GF-D8 (cell line): ENCODE data around the gene CD44.
"Not testable (repeated sequence)": the region's sequence is repeated elsewhere in the genome, so short reads cannot be mapped to it uniquely, and the experiment has no call there.

Experiments used
- DNase-seq: peaks from one replicate; lab custom pipeline; 2025; lab: John Stamatoyannopoulos, UW

Gene CD44

DNA sequence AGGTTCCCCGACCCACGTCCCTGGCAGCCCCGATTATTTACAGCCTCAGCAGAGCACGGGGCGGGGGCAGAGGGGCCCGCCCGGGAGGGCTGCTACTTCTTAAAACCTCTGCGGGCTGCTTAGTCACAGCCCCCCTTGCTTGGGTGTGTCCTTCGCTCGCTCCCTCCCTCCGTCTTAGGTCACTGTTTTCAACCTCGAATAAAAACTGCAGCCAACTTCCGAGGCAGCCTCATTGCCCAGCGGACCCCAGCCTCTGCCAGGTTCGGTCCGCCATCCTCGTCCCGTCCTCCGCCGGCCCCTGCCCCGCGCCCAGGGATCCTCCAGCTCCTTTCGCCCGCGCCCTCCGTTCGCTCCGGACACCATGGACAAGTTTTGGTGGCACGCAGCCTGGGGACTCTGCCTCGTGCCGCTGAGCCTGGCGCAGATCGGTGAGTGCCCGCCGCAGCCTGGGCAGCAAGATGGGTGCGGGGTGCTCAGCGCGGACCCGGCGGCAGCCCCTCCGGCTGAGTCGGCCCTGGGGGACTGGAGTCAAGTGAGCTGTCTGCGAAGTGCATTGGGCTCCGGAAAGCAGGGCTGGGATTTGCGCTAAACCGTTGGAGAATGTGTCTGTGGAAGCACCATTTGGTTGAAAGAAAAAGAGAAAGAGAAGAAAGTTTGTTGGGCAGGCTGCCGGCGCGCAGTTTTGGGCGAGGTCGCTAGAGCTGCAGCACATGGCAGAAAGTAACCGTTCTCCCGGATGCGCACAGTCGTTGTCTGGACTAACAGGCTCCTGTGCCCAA, at the start of gene CD44:
Gene CD44, plus strand, starts transcription at position 229 of the 779 bp plus-strand sequence. Its CDS starts 133 bp downstream, at position 362.
- DNase-seq = no peak

DNA sequence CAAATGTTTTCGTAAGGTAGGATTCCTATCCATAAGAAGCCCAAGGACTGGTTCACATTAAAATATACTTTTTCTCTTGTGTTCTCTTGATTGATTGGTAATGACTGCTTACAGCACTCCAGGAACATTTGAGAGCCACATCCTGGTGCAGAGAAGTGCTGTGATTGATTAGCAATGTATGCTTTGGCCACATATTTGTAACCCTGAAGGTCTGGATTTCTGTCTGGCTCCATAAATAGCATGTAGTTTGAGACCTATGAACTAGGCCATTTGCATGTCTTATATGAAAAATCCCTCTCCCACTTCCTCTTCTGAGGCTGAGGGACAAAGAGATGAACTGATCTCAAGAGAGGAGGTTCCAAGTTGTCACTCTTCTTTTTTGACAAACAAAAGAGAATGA, 49.3 kb upstream of the CD44 start:
- no peak for DNase-seq

DNA sequence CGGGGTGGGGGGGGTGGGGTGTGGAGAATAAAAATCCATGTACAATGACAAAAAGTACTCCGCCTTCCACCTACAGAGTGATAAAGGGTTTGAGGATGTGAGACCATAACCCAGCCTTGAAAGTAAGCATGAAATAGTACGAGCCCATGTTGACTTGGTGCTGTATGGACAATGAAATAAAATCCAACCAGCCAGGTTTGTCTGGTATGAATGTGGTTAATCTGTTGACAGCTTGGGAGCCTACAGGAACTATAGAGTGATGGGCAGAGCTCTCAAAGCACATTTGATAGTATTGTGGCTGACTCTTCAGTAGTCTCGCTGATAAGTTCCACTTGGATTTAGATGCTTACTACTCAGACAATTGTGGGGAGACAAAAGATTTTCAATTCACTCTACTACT, 48.8 kb upstream of the CD44 start:
- no peak for DNase-seq

DNA sequence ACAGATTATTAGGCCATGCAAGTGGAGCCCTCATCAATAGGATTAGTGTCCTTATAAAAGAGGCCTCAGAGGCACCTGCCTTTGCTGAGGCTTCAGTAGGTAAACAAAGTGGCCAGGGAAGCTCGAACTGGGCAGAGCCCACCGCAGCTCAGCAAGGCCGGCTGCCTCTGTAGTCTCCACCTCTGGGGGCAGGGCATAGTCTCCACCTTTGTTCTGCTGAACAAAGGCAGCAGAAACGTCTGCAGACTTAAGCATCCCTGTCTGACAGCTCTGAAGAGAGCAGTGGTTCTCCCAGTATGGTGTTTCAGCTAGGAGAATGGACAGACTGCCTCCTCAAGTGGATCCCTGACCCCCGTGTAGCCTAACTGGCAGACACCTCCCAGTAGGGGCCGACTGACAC, 48.0 kb upstream of the CD44 start:
- not testable (repeated sequence) for DNase-seq

DNA sequence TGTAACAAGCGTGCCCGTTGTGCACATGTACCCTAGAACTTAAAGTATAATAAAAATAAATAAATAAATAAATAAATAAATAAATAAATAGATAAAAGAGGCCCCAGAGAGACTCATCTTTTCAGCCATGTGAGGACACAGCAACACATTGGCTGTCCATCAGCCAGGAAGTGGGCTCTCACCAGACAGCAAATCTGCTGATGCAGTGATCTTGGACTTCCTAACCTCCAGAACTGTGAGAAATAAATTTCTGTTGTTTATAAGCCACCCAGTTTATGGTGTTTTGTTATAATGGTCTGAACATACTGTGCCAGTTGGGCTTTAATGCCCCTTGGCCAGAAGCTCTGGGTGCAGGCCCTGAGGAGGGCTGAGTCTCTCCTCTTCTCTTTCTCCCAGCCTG, 42.2 kb upstream of the CD44 start:
- no peak for DNase-seq

DNA sequence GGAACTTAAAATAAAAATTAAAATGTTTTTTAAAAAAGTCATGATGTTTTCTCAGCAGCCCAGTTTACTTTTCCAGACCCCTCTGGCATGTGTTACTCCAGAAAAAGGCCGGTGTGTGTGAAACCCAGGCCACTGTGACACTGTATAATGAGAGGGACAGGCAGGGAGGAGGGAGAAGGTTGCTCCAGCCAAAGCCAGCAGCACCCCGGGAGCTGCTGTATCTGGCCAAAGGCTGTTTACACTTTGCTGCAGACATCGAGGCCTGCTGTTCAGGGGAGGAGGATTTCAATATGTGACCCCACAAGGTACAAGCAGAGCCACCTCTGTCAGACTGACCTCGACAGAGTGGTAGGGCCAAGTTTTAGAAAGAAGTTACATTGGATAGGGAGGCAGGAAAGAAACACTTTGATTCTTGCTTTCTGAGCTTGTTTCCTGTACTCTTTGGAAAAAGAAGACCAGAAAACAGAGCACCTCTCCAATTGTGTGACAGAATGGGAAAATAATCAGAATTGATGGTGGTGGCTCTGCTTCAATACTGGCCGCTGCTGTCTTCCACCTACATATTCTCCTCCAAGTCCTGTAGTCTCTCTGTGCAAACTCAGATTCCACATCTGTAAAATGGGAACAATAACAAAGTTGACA, 41.0 kb upstream of the CD44 start:
- no peak for DNase-seq

DNA sequence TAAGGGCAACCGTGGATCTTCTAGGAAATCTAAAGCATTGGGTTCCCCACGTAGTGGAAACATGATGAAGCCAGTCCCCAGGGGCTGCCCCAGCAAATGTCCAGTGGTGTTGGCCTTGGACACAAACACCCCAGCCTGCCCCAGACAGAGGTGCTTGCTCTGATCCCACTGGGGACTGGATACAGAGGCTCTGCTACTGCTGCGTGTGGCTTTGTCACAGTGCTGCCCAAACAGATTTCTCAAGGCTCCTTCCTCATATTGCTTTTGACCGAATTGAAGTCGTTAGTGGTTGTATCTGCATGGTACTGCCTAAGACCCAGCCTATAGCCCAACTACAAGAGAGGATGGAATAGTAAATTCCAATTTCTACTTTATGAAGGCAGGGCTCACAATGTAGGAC, 40.1 kb upstream of the CD44 start:
- DNase-seq = no peak

DNA sequence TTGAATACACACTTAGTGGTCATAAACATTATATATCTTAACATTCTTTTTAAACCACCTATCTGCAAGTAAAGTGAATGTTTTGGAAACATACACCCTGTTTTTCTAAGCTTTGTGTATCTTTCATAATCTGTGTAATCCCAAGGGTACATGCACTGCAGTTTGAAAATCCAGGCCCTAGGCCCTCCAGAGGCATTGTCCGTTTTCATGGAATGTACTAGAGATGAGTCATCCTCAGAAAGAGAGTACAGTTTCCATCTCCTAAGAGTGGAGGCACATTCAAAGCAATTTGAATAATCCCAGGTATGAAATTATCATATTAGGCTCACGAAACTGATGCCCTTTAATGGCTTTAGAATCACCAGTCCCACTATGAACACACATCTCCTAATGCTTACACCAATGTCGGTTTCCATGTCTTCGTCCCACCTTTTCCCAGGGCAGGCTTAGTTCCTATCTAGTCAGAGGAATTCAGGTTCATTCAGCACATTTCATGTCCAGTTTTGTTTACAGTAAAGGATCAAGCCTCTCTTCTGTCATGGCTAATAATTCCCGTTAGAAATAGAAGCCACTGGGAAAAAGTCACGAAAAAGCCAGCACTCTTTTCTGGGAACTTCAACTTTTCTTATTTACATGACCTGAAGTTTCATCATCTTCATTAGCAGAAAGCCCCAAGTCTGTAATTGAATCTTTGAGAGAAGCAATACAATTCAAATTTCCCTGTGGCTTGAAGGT, 39.5 kb upstream of the CD44 start:
- no peak for DNase-seq

DNA sequence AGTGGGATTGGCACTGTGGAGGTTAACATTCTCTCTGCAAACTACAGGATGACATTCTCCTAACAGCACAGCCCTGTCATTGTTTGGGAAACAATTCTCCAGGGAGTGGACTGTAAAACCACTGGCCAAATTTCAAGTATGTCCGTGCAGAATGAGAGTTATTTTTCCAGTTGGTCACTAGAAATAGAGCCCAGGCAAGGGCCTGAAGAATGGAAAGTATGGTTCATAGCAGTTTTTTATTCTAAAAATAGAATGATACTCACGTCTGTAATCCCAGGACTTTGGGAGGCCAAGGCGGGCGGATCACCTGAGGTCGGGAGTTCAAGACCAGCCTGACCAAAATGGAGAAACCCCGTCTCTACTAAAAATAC, 39.0 kb upstream of the CD44 start:
- no peak for DNase-seq

DNA sequence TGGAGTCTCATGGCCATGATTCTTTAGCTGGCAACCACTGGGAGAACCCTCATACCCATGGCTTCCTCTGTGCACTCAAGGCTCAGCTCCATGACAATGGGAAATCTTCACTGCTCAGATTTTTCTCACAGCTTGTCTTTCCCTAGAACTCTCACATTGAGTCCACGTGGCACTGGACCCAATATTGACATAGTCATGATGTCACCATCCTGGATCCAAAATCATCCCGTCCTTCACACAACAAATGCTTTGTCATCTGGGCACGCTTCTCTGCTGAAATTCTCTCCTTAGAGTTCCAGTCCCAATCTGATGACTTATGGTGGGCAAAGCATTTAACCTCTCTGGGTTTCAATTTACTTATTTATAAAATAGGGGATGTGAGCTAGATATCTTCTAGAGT, 37.7 kb upstream of the CD44 start:
- no peak for DNase-seq

DNA sequence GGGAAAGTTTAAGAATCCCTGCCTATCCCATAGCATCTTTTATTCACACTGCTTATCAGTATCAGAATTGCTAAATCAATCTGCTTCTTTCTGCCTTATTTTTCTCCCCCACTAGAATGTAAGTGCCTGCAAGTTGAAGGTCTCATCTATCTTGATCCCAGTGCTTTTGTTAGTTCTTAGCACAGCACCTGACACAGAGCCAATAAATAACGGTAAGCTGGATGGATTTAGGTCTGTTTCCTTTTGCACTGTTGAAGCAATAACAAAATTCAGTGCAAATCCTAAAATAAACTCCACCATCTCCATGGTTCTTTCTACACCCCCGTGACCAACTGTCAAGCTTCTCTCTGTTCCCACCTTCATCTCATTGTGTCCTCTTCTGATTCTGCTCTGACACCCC, 36.7 kb upstream of the CD44 start:
- no peak for DNase-seq

DNA sequence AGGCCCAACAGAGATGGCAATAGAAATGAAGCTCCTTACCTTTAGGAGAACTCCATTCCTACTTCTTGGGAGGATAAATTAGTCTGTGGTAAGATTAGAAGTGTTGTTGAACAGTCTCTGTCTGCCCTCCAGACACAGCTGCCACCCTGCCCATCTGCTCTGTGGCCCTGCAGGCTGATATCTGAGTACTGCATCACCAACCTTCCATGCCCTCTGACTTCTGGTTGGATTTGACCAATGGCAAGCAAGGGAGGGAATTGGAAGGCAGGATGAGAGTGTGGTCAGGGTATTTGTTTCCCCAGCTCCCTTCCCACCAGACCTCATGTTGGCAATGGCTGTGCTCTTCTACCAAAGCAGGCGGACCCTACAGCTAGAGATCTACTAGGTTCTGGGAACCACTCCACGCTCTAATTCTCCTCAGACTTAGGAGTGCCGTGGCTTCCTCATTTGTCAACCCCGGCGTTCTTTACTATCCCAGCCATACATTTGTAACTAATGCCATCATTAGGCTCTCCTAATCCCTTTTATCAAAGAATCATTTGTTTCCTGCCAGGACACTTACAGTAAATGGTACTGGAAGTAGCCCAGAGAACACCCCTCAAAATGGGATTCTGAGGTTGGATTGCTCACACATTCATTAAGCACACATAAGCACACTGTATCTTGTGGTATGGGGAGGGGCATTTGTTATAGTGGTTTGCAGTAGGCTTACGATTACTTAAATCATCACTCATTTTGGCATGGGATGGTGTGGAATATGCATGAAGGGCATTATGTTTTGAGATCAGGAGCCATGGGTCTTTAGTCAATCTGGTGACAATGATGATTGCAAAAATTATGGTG, 35.4 kb upstream of the CD44 start:
- no peak for DNase-seq

DNA sequence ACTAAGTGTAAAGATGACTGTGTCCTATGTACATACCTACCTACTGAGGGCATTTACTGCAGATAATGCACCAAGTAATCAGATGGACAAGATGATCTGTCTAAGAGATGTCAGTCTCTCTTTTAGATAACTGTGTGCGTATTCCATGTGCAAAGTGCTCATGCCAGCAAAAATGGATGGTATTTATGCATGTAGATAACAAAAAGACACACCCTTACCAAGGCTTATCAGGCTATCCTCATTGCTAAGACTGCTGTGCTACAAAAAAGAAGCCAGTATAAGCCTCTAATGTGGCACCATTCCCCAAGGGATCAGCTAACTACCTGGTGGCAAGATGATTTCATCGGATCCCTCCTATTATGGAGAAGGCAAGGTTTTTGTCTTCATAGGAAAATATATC, 34.3 kb upstream of the CD44 start:
- no peak for DNase-seq

DNA sequence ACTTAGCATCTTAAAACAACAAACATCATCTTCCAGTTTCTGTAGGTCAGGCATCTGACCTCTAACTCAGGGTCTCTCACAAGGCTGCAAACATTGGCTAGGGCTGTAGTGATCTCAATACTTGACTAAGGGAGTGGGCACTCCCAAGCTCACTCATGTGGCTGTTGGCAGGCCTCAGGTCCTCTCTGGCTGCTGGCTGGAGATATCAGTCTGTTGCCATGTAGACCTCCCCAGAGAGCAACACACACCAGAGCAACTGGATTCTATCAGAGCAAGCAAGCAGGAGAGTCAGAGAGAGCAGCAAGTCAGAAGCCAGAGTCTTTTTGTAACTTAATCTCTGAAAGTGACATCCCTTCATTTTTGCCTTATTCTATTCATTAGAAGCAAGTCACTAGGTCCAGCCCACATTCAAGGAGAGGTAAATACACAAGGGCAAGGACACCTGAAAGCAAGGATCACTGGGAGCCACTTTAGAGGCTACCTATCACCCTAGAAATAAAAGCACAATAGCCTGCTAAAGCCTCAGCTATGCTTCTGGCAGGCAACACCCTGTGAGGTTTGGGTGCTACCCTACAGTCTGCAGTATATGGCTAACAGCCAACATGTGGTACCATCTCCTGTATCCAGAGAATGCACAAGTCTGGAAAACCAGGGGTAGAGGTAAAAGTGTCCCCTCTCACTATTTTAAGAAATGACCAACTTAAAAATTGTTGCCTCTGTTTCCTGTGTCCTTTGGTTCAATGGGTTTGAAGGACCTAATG, 33.5 kb upstream of the CD44 start:
- no peak for DNase-seq

DNA sequence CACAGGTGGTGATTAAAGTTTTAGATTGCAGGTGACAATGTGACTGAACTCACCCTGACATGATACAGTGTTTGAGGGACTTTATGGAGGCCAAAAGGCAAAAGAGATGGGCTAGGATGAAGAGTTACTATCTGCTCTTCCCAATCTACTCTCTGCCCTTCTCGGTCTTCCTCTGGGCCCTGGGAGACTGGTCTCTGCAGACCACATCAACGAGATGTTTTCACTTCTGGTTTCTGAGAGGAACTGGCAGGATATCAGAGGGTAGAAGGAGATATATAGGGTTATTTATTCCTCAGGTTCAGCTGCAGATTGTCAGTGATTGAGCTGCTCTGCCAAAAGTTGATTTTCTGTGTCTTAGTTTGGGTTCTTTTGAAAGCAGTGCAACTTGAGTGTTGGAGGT, 32.4 kb upstream of the CD44 start:
- DNase-seq = no peak

DNA sequence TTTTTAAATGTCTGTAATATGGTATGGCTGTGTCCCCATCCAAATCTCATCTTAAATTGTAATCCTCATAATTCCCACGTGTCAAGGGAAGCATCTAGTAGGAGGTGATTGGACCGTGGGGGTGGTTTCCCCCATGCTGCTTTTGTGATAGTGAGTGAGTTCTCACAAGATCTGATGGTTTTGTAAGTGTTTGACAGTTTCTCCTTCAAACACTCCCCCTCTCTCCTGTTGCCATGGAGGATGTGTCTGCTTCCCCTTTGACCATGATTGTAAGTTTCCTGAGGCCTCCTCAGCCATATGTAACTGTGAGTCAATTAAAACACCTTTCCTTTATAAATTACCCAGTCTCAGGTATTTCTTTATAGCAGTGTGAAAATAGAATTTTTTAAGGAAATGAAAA, 31.1 kb upstream of the CD44 start:
- DNase-seq = no peak

DNA sequence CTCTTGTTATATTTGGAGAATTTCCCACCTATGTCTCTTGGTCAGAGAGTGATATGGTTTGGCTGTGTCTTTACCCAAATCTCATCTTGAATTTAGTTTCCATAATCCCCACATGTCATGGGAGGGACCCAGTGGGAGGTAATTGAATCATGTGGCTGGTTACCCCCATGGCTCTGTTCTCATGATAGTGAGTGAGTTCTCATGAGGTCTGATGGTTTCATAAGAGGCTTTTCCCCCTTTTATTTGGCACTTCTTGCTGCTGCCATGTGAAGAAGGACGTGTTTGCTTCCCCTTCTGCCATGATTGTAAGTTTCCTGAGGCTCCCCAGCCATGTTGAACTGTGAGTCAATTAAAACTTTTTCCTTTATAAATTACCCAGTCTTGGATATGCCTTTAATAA, 30.6 kb upstream of the CD44 start:
- not testable (repeated sequence) for DNase-seq

DNA sequence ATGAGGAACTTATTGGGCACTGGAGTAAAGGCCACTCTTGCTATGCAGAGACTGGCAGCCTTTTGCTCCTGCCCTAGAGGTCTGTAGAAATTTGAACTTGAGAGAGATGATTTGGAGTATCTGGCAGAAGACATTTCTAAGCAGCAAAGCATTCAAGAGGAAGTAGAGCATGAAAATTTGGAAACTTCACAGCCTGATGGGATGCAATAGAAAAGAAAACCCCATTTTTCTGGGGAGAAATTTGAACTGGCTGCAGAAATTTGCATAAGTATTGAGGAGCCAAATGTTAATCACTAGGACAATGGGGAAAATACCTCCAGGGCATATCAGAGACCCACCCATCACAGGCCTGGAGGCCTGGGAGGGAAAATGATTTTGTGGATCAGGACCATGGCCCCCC, 29.9 kb upstream of the CD44 start:
- no peak for DNase-seq

DNA sequence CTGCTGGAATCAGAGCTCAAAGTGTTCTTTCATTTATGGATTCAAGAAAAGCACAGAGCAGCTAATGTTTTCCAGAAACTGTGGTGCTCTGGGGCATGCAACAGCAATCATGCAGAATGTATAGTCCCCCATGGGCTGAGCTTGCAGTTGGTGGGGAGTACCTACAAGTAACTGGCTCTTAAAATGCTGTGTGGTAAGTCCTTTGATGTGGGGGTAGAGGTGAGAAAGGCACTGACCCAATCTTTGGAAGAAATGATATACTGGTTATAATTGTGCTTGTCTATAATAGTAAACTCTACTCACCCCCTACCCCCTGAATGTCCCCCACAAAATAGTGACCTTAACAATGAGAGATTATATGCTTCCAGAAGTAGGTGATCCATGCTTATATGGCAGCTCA, 29.1 kb upstream of the CD44 start:
- no peak for DNase-seq

DNA sequence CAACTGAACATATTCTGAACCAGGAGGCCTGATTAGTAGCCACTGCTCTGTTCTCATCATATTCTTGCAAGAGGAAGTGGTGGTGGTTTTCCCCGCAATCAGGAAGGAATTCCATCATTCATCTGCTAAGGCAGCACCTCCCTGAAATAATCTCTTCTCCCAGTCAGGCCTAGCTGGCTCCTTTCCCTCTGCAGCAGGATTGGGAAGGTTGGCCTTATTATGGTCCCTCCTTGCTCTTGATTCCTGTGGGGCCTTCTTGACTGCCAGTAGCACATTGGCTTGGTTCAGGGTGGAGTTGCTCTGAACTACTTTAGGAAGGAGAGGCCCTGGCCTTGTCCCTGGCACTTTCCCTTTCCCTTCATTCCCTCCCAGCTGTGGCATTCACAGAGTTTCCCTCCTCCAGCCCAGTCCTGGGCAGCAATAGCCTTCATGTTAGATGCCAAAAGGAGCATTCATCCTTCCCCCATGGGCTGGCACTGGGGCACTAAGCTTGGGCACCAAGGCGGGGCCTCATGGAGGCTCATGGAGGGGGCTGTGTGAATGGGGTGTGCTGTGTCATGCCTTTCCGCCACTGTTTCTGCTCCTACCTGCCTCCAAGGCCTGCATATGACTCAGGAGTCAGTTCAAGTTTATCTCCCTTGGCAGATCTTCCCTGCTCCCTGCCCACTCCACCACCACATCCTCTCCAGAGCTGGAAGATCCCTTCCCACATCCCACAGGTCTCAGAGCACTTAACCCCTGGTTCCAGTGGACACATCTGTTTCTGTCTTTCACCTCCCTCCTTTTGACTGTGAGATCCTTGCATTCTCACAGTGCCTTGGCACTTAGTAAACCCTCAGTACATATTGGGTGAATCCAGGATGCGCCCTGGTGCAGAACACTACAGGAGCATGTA, 27.6 kb upstream of the CD44 start:
- no peak for DNase-seq
